Measurements from ENCODE around the gene OR52L1.

DNA sequence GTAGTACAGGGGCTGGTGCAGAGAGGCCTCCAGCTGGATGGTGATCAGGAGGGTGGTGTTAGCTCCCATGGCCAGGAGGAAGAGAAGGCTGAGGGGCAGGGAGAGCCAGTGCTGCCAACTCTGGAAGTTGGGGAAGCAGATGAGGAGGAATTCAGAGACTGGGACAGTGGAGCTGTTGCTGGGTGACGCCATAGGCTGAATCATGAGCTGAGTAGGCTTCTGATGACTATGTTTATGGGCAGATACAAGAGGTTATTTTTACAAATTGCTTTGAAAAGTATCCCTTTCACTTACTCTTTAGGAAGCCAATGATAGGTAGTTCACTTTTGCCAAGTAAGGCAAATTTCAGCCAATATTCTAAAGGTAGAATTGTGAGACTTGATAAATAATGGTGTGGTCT is 40.7 kb upstream of the OR52L1 start:
- TF ChIP-seq, protein P1, sequence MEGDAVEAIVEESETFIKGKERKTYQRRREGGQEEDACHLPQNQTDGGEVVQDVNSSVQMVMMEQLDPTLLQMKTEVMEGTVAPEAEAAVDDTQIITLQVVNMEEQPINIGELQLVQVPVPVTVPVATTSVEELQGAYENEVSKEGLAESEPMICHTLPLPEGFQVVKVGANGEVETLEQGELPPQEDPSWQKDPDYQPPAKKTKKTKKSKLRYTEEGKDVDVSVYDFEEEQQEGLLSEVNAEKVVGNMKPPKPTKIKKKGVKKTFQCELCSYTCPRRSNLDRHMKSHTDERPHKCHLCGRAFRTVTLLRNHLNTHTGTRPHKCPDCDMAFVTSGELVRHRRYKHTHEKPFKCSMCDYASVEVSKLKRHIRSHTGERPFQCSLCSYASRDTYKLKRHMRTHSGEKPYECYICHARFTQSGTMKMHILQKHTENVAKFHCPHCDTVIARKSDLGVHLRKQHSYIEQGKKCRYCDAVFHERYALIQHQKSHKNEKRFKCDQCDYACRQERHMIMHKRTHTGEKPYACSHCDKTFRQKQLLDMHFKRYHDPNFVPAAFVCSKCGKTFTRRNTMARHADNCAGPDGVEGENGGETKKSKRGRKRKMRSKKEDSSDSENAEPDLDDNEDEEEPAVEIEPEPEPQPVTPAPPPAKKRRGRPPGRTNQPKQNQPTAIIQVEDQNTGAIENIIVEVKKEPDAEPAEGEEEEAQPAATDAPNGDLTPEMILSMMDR (IDR thresholded peaks at IDR 0.05) = no peak
- TF ChIP-seq USF2 (CRISPR knock-in tag; IDR thresholded peaks at IDR 0.05) (no peak), SP1 (CRISPR knock-in tag; conservative IDR thresholded peaks at IDR 0.05) (no peak), GABPB1 (CRISPR knock-in tag; IDR thresholded peaks at IDR 0.05) (no peak), ATF2 (CRISPR knock-in tag; IDR thresholded peaks at IDR 0.05; ENCODE audit: borderline replicate concordance, low read depth) (no peak), ESRRA (CRISPR knock-in tag; IDR thresholded peaks at IDR 0.05; ENCODE audit: borderline replicate concordance) (no peak), ELF4 (CRISPR knock-in tag; IDR thresholded peaks at IDR 0.05; ENCODE audit: low read depth) (no peak)
